ENCODE measurements around the gene XBP1. TPM values are rescaled to one million over a fixed set of nuclear protein-coding genes. Genes with fewer than 3 reads are reported as not detected.

XBP1 gene
- total and polyA plus RNA-seq, 2 of the 13 experiments (the other 11 are each of a cell fraction or from before 2014, with no cell fraction given) = 416 to 427 TPM

DNA sequence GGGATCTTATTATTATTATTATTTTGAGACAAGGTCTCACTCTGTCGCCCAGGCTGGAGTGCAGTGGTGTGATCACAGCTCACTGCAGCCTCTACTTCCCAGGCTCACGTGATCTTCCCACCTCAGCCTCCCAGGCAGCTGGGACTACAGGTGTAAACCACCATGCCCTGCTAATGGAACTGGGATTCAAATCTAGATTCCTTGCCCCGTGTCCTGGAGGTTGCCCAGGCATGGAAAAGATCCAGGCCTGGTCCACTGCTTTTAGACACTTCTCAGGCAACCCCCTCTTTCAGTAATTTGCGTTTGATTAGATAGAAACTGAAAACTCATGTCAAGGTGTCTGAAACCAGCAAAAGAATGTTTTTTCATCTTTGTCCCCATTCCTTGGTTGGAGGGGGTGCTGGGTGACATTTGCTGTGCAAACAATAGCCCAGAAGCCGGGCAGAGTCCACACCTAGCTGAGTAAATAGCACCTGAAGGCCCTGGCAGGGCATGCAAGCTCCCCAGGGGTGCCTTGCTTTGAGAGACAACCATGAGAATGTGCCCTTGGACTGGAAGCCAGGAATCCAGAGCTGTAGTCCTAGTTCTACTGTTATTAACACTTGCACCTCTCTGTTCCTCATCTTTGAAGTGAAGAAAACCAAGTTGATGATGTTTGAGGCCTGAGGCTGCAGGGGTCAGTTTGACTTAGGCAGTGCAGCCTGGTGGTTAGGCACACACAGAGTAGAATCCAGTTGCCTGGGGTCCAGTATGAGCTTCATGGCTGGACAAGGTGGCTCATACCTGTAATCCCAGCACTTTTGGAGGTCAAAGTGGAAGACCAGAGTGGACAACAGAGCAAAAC, 19.1 kb upstream of the XBP1 start (continued):
- 0 out of 2 replicates have a peak, but pooled peaks have one; percentile 26 for TF ChIP-seq RNF219 (CRISPR knock-in tag; IDR thresholded peaks at IDR 0.05)
- TF ChIP-seq, protein P1, sequence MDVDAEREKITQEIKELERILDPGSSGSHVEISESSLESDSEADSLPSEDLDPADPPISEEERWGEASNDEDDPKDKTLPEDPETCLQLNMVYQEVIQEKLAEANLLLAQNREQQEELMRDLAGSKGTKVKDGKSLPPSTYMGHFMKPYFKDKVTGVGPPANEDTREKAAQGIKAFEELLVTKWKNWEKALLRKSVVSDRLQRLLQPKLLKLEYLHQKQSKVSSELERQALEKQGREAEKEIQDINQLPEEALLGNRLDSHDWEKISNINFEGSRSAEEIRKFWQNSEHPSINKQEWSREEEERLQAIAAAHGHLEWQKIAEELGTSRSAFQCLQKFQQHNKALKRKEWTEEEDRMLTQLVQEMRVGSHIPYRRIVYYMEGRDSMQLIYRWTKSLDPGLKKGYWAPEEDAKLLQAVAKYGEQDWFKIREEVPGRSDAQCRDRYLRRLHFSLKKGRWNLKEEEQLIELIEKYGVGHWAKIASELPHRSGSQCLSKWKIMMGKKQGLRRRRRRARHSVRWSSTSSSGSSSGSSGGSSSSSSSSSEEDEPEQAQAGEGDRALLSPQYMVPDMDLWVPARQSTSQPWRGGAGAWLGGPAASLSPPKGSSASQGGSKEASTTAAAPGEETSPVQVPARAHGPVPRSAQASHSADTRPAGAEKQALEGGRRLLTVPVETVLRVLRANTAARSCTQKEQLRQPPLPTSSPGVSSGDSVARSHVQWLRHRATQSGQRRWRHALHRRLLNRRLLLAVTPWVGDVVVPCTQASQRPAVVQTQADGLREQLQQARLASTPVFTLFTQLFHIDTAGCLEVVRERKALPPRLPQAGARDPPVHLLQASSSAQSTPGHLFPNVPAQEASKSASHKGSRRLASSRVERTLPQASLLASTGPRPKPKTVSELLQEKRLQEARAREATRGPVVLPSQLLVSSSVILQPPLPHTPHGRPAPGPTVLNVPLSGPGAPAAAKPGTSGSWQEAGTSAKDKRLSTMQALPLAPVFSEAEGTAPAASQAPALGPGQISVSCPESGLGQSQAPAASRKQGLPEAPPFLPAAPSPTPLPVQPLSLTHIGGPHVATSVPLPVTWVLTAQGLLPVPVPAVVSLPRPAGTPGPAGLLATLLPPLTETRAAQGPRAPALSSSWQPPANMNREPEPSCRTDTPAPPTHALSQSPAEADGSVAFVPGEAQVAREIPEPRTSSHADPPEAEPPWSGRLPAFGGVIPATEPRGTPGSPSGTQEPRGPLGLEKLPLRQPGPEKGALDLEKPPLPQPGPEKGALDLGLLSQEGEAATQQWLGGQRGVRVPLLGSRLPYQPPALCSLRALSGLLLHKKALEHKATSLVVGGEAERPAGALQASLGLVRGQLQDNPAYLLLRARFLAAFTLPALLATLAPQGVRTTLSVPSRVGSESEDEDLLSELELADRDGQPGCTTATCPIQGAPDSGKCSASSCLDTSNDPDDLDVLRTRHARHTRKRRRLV (CRISPR knock-in tag; IDR thresholded peaks at IDR 0.05) = peak; percentile 69; the same call in 1 of the 2 replicates
- peak; percentile 64; the same call in 1 of the 2 replicates for TF ChIP-seq ZNF614 (CRISPR knock-in tag; IDR thresholded peaks at IDR 0.05; ENCODE audit: borderline replicate concordance)
- TF ChIP-seq, protein P2, sequence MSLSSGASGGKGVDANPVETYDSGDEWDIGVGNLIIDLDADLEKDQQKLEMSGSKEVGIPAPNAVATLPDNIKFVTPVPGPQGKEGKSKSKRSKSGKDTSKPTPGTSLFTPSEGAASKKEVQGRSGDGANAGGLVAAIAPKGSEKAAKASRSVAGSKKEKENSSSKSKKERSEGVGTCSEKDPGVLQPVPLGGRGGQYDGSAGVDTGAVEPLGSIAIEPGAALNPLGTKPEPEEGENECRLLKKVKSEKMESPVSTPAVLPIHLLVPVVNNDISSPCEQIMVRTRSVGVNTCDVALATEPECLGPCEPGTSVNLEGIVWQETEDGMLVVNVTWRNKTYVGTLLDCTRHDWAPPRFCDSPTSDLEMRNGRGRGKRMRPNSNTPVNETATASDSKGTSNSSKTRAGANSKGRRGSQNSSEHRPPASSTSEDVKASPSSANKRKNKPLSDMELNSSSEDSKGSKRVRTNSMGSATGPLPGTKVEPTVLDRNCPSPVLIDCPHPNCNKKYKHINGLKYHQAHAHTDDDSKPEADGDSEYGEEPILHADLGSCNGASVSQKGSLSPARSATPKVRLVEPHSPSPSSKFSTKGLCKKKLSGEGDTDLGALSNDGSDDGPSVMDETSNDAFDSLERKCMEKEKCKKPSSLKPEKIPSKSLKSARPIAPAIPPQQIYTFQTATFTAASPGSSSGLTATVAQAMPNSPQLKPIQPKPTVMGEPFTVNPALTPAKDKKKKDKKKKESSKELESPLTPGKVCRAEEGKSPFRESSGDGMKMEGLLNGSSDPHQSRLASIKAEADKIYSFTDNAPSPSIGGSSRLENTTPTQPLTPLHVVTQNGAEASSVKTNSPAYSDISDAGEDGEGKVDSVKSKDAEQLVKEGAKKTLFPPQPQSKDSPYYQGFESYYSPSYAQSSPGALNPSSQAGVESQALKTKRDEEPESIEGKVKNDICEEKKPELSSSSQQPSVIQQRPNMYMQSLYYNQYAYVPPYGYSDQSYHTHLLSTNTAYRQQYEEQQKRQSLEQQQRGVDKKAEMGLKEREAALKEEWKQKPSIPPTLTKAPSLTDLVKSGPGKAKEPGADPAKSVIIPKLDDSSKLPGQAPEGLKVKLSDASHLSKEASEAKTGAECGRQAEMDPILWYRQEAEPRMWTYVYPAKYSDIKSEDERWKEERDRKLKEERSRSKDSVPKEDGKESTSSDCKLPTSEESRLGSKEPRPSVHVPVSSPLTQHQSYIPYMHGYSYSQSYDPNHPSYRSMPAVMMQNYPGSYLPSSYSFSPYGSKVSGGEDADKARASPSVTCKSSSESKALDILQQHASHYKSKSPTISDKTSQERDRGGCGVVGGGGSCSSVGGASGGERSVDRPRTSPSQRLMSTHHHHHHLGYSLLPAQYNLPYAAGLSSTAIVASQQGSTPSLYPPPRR (CRISPR knock-in tag; IDR thresholded peaks at IDR 0.05; ENCODE audit: borderline replicate concordance) = peak; percentile 83
- TF ChIP-seq, protein P3, sequence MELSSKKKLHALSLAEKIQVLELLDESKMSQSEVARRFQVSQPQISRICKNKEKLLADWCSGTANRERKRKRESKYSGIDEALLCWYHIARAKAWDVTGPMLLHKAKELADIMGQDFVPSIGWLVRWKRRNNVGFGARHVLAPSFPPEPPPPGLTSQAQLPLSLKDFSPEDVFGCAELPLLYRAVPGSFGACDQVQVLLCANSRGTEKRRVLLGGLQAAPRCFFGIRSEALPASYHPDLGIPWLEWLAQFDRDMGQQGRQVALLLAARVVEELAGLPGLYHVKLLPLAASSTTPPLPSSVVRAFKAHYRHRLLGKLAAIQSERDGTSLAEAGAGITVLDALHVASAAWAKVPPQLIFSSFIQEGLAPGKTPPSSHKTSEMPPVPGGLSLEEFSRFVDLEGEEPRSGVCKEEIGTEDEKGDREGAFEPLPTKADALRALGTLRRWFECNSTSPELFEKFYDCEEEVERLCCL (CRISPR knock-in tag; IDR thresholded peaks at IDR 0.05; ENCODE audit: borderline replicate concordance) = no peak
- peak; percentile 94 for TF ChIP-seq ZEB1 (IDR thresholded peaks at IDR 0.05; ENCODE audit: insufficient replicate concordance, low read depth)
- peak; percentile 94 for TF ChIP-seq MED1 (CRISPR knock-in tag; IDR thresholded peaks at IDR 0.05)
- TF ChIP-seq SNRNP70 (IDR thresholded peaks at IDR 0.05; ENCODE audit: low read depth, low read length) = no peak
- TF ChIP-seq XRCC5 (optimal IDR thresholded peaks at IDR 0.05; ENCODE audit: low read length) = no peak
- TF ChIP-seq MIXL1 (CRISPR knock-in tag; IDR thresholded peaks at IDR 0.05) = peak; percentile 26; the same call in 1 of the 2 replicates
- peak; percentile 87 for TF ChIP-seq RXRA (CRISPR knock-in tag; IDR thresholded peaks at IDR 0.05)
- TF ChIP-seq KLF13 (CRISPR knock-in tag; IDR thresholded peaks at IDR 0.05) = 0 out of 2 replicates have a peak, but pooled peaks have one; percentile 14
- TF ChIP-seq ZNF317 (CRISPR knock-in tag; IDR thresholded peaks at IDR 0.05) = 0 out of 2 replicates have a peak, but pooled peaks have one; percentile 19
- TF ChIP-seq ZFX (CRISPR knock-in tag; IDR thresholded peaks at IDR 0.05; ENCODE audit: low read depth) = peak; percentile 55; the same call in 1 of the 2 replicates

All from HepG2 (cell line).